Activated naive CD8-positive, alpha-beta T cell treated with anti-CD3 and anti-CD28 coated beads for 36 hours (primary cell): ENCODE data around the gene EFEMP2. TPM values are rescaled to one million over a fixed set of nuclear protein-coding genes. Genes with fewer than 3 reads are reported as not detected.

Source experiments
- DNase-seq: peaks from one replicate; pipeline ENCODE4 v3.0.0; 2021
- H3K27ac Mint-ChIP-seq: one replicate; pipeline ENCODE4 v1.8.0; 2022; ENCODE audit warnings: mild to moderate bottlenecking, moderate library complexity, mixed read lengths
- H3K27me3 Mint-ChIP-seq: one replicate; pipeline ENCODE4 v1.8.0; 2022; ENCODE audit warnings: mild to moderate bottlenecking, mixed read lengths
- H3K36me3 Mint-ChIP-seq: one replicate; pipeline ENCODE4 v1.8.0; 2021; ENCODE audit warnings: mild to moderate bottlenecking, mixed read lengths
- H3K4me1 Mint-ChIP-seq: one replicate; pipeline ENCODE4 v1.8.0; 2021; ENCODE audit warnings: mixed read lengths
- H3K4me3 Mint-ChIP-seq: one replicate; pipeline ENCODE4 v1.8.0; 2022; ENCODE audit warnings: mild to moderate bottlenecking, moderate library complexity, mixed read lengths
- H3K9me3 Mint-ChIP-seq: one replicate; pipeline ENCODE4 v1.8.0; 2022; ENCODE audit warnings: mixed read lengths
- total RNA-seq, 2 experiments: library from RNA; stranded (reverse); gene quantifications; one replicate each; pipeline ENCODE4 v1.2.3, GENCODE V29; 2021

Gene EFEMP2
- total RNA-seq, 2 experiments from 2014 or later, result 8.5 to 8.9 TPM

DNA sequence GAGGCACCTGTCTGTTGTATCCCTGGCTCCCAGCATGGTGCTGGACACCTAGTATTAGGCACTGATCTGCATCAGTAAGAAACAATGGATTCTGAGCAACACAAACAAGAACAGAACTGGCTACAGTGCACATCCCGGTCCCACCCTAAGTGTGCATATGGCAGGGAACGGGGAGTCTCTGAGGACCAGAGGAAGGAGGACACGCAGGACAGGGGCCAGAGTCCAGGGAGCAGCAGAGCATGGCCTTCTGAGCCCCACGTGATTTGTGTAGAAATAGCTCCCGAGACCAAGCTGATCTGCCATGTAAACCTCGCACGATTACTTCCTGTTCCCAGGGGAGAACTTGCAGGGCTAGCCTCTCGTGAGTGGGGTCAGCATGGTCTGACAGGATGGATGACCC, 51.5 kb downstream of the EFEMP2 start:
- no peaks in the 10 kb centered on the region for H3K36me3 Mint-ChIP-seq
- no peak overlapping the region for H3K27ac Mint-ChIP-seq
- no peak overlapping the region for H3K4me3 Mint-ChIP-seq
- no peak for DNase-seq
- peaks cover 19% of the 10 kb centered on the region for H3K4me1 Mint-ChIP-seq
- H3K27me3 Mint-ChIP-seq, result no peaks in the 10 kb centered on the region
- no peaks in the 10 kb centered on the region for H3K9me3 Mint-ChIP-seq

DNA sequence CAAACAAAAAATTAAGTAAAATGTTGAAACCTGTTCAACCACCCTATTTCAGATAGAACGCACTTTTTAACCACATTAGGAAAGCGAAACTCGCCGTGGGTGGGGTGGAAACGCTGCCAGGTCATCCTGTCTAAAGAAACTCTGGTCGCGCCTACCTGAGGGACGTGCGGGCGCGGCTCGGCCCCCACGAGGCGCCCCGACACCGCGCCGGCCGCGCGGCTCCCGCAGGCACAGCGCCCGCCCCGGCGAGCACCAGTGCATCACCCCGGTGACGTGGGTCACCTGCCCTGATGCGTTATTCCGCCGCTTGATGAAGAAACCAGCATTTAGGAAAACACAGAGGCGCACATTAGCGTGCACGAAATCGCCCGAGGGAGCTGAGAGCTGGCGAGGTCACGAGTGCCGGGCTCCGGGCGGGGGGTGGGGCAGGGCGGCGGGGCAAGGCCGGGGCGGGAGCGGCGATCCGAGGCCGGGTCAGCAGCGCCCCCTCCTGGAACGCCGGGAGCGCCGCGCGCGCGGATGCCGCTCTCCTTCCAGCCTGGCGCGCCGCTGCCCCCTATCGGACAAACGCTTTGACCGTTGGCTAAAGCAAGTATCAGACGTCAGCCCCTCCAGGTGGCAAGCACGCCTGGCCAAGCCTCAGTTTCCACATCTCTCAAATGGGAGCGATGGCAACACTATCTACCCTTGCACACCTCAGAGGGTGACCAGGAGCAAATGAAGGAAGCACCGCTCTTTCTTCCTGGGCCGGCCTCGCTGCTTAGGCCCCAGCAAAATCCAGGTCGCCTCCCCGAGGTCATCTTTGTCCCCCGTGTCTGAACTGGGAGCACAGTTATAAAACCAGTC, 54.5 kb downstream of the EFEMP2 start:
- no peaks in the 10 kb centered on the region for H3K9me3 Mint-ChIP-seq

DNA sequence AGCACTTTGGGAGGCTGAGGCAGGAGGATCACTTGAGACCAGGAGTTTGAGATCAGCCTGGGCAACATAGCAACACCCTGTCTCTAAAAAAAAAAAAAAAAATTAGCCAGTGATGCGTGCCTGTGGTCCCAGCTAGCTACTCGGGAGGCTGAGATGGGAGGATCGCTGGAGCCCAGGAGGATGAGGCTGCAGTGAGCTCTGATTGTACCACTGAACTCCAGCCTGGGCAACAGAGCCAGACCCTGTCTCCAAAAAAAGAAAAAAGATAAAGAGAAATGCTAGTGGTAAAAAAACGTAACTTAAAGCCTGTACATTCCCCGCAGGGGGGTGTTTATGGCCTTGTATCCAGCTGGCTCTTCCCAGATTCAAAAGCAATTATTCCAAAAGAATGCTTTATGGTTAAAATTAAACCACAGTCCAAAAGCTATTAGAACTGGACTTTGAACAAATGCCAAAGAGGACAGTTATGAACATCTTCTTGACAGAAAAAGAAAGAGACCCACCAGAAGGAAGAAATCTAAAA, 55.2 kb downstream of the EFEMP2 start:
- peaks cover 22% of the 10 kb centered on the region for H3K4me1 Mint-ChIP-seq
- no peak for DNase-seq
- peak overlapping the region; percentile 79 for H3K4me3 Mint-ChIP-seq
- no peaks in the 10 kb centered on the region for H3K27me3 Mint-ChIP-seq
- H3K36me3 Mint-ChIP-seq, result no peaks in the 10 kb centered on the region
- no peaks in the 10 kb centered on the region for H3K9me3 Mint-ChIP-seq
- peak overlapping the region; percentile 82 for H3K27ac Mint-ChIP-seq

More for the DNA sequence above, 54.5 kb downstream of the EFEMP2 start:
- H3K27ac Mint-ChIP-seq, result peak overlapping the region; percentile 82
- H3K4me3 Mint-ChIP-seq, result peak overlapping the region; percentile 79
- H3K36me3 Mint-ChIP-seq, result no peaks in the 10 kb centered on the region
- no peaks in the 10 kb centered on the region for H3K27me3 Mint-ChIP-seq
- DNase-seq, result peak; percentile 92
- H3K4me1 Mint-ChIP-seq, result peaks cover 22% of the 10 kb centered on the region

DNA sequence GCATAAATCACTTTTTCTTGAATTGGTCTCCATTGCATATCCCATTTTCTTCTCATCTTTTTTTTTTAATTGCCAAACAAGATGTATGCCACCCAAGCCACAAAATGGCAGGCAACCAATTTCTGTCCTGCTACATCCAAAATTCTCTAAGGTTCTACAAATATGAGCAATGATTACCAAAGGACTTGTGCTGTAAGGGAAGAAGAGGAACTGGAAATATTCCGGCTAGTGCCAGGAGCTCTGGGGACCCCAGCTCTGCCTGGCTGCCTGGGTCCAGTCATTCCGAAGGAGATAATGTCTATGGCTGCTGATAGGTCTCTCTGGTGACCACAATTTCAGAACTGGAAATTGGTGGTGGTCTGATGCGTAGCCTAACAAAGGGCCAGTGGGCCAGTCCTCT, 55.9 kb downstream of the EFEMP2 start:
- Mint-ChIP-seq H3K27me3 (no peaks in the 10 kb centered on the region), H3K27ac (no peak overlapping the region), H3K4me1 (peaks cover 22% of the 10 kb centered on the region), H3K36me3 (no peaks in the 10 kb centered on the region), H3K9me3 (no peaks in the 10 kb centered on the region), H3K4me3 (peak overlapping the region; percentile 44)
- DNase-seq, result no peak

Other genes starting within 250 kb of the EFEMP2 start
- gene SIPA1, start 234.7 kb downstream of the EFEMP2 start, total RNA-seq, result 100 to 1,000 TPM; 123 to 127 TPM
- gene RELA, start 209.9 kb downstream of the EFEMP2 start, total RNA-seq, result 10 to 100 TPM; 69.6 to 71.6 TPM
- gene KAT5, start 160.5 kb downstream of the EFEMP2 start, total RNA-seq, result 10 to 100 TPM; 65.0 to 65.4 TPM
- 100 to 1,000 TPM; 104 to 108 TPM for gene RNASEH2C, start 152.0 kb downstream of the EFEMP2 start, total RNA-seq
- gene AP5B1, start 91.8 kb downstream of the EFEMP2 start, total RNA-seq, result 10 to 100 TPM; 20.4 to 20.6 TPM
- under 1 TPM; 0.42 to 0.45 TPM for gene OVOL1, start 85.7 kb downstream of the EFEMP2 start, total RNA-seq
- 1 to 10 TPM; 2.4 to 3.3 TPM for gene SNX32, start 38.8 kb downstream of the EFEMP2 start, total RNA-seq
- 1,000 to 10,000 TPM; 1,050 to 1,075 TPM for gene CFL1, start 14.6 kb downstream of the EFEMP2 start, total RNA-seq
- gene MUS81, start 12.4 kb downstream of the EFEMP2 start, total RNA-seq, result 10 to 100 TPM; 64.0 to 67.4 TPM
- 10 to 100 TPM; 39.3 to 41.5 TPM for gene CTSW, start 7.0 kb upstream of the EFEMP2 start, total RNA-seq
- gene FIBP, start 15.7 kb upstream of the EFEMP2 start, total RNA-seq, result 100 to 1,000 TPM; 113 to 114 TPM
- 10 to 100 TPM; 78.5 to 81.3 TPM for gene CCDC85B, start 17.9 kb upstream of the EFEMP2 start, total RNA-seq
- 10 to 100 TPM; 15.8 to 16.0 TPM for gene FOSL1, start 27.6 kb upstream of the EFEMP2 start, total RNA-seq
- 10 to 100 TPM; 16.8 to 16.9 TPM for gene C11orf68, start 46.3 kb upstream of the EFEMP2 start, total RNA-seq
- gene DRAP1, start 46.6 kb upstream of the EFEMP2 start, total RNA-seq, result 100 to 1,000 TPM; 108 to 109 TPM
- not detected for gene TSGA10IP, start 72.7 kb upstream of the EFEMP2 start, total RNA-seq
- 10 to 100 TPM; 59.6 to 62.6 TPM for gene SART1, start 88.9 kb upstream of the EFEMP2 start, total RNA-seq
- gene EIF1AD, start 129.4 kb upstream of the EFEMP2 start, total RNA-seq, result 10 to 100 TPM; 56.8 to 63.7 TPM
- gene BANF1, start 129.7 kb upstream of the EFEMP2 start, total RNA-seq, result 100 to 1,000 TPM; 253 to 277 TPM
- gene CST6, start 139.2 kb upstream of the EFEMP2 start, total RNA-seq, result not detected
- not detected for gene CATSPER1, start 153.7 kb upstream of the EFEMP2 start, total RNA-seq
- under 1 TPM; 0.70 to 0.95 TPM for gene GAL3ST3, start 176.4 kb upstream of the EFEMP2 start, total RNA-seq
- 100 to 1,000 TPM; 268 TPM for gene SF3B2, start 179.6 kb upstream of the EFEMP2 start, total RNA-seq
- 10 to 100 TPM; 58.4 to 61.4 TPM for gene PACS1, start 197.5 kb upstream of the EFEMP2 start, total RNA-seq